Astrocyte (in vitro differentiated cells and primary cell): ENCODE measurements around the gene RNPS1. TPM values are rescaled to one million over a fixed set of nuclear protein-coding genes. Genes with fewer than 3 reads are reported as not detected.

Experiments
- DNase-seq: peaks from one replicate; pipeline ENCODE4 v3.0.0-alpha.2; 2010; ENCODE audit warnings: low read depth
- FAIRE-seq: peaks from 2 replicates; lab custom pipeline; 2011; peaks lifted over from hg19 to GRCh38; lab: Jason Lieb, UNC
- H2AFZ ChIP-seq: 2 replicates; pipeline ENCODE4 v1.6.0; 2012; ENCODE audit warnings: low read depth, low read length, inconsistent platforms
- H3K27ac ChIP-seq: 2 replicates; pipeline ENCODE4 v1.5.1; 2011; ENCODE audit warnings: low read depth, low read length, inconsistent platforms
- H3K27me3 ChIP-seq: 2 replicates; pipeline ENCODE4 v1.6.0; 2011; ENCODE audit warnings: low read length, inconsistent platforms; ENCODE audit not compliant: insufficient read depth
- H3K36me3 ChIP-seq: 2 replicates; pipeline ENCODE4 v1.5.1; 2011; ENCODE audit warnings: low read length, inconsistent platforms; ENCODE audit not compliant: insufficient read depth
- H3K4me1 ChIP-seq: 2 replicates; pipeline ENCODE4 v1.5.1; 2011; ENCODE audit warnings: low read length, inconsistent platforms; ENCODE audit not compliant: insufficient read depth
- H3K4me2 ChIP-seq: 2 replicates; pipeline ENCODE4 v1.6.0; 2012; ENCODE audit warnings: low read length, inconsistent platforms
- H3K4me3 ChIP-seq: 2 replicates; pipeline ENCODE4 v1.5.1; 2011; ENCODE audit warnings: low read depth, mild to moderate bottlenecking, low read length, inconsistent platforms; ENCODE audit not compliant: insufficient read depth
- H3K79me2 ChIP-seq: 2 replicates; pipeline ENCODE4 v1.6.0; 2012; ENCODE audit warnings: mild to moderate bottlenecking, low read length, inconsistent platforms; ENCODE audit not compliant: insufficient read depth
- H3K9ac ChIP-seq: 2 replicates; pipeline ENCODE4 v1.6.0; 2012; ENCODE audit warnings: mild to moderate bottlenecking, low read length, inconsistent platforms
- H3K9me3 ChIP-seq: 2 replicates; pipeline ENCODE4 v1.5.1; 2012; ENCODE audit warnings: low read depth, mild to moderate bottlenecking, low read length, inconsistent platforms; ENCODE audit not compliant: insufficient read depth
- H4K20me1 ChIP-seq: 2 replicates; pipeline ENCODE4 v1.6.0; 2012; ENCODE audit warnings: low read length, inconsistent platforms; ENCODE audit not compliant: insufficient read depth
- H3K27ac Mint-ChIP-seq: one replicate; pipeline ENCODE4 v1.8.0; 2021; ENCODE audit warnings: mild to moderate bottlenecking, mixed read lengths; ENCODE audit not compliant: unreplicated experiment
- H3K27me3 Mint-ChIP-seq: one replicate; pipeline ENCODE4 v1.8.0; 2021; ENCODE audit warnings: low read depth, mixed read lengths; ENCODE audit not compliant: unreplicated experiment
- H3K36me3 Mint-ChIP-seq: one replicate; pipeline ENCODE4 v1.8.0; 2021; ENCODE audit warnings: low read depth, mixed read lengths; ENCODE audit not compliant: unreplicated experiment
- H3K4me1 Mint-ChIP-seq: one replicate; pipeline ENCODE4 v1.8.0; 2021; ENCODE audit warnings: low read depth, mixed read lengths; ENCODE audit not compliant: unreplicated experiment
- H3K4me3 Mint-ChIP-seq: one replicate; pipeline ENCODE4 v1.8.0; 2021; ENCODE audit warnings: mild to moderate bottlenecking, moderate library complexity, mixed read lengths; ENCODE audit not compliant: unreplicated experiment
- H3K9me3 Mint-ChIP-seq: one replicate; pipeline ENCODE4 v1.8.0; 2021; ENCODE audit warnings: mild to moderate bottlenecking, mixed read lengths; ENCODE audit not compliant: unreplicated experiment
- CTCF ChIP-seq: IDR thresholded peaks from 2 replicates; pipeline ENCODE4 v1.5.1; 2011; ENCODE audit warnings: low read depth, mild to moderate bottlenecking, inconsistent platforms, low read length, moderate library complexity; ENCODE audit not compliant: insufficient read depth
- EZH2 ChIP-seq: IDR thresholded peaks from 2 replicates; pipeline ENCODE4 v1.6.1; 2012; ENCODE audit warnings: mild to moderate bottlenecking, low read length, inconsistent platforms; ENCODE audit not compliant: insufficient read depth
- total RNA-seq: library from RNA; stranded (reverse); gene quantifications from 2 replicates; pipeline ENCODE4 v1.2.1, GENCODE V29; 2021

RNPS1 gene
- total RNA-seq, 1 donor from 2014 or later, result 209 TPM

GRCh38 chr16:2206420-2206779 is 61.5 kb downstream of the RNPS1 start:
- FAIRE-seq, result no peak
- H3K27ac ChIP-seq, result no peak overlapping the region
- Mint-ChIP-seq H3K4me1 (peaks cover 4% of the 10 kb centered on the region), H3K9me3 (peaks cover 7% of the 10 kb centered on the region), H3K36me3 (peaks cover 4% of the 10 kb centered on the region), H3K27me3 (peaks cover 9% of the 10 kb centered on the region), H3K27ac (peak overlapping the region; percentile 4), H3K4me3 (peak overlapping the region; percentile 81)
- H3K36me3 ChIP-seq, result no peaks in the 10 kb centered on the region
- H3K4me1 ChIP-seq, result peaks cover 11% of the 10 kb centered on the region
- no peaks in the 10 kb centered on the region for H3K27me3 ChIP-seq
- peak overlapping the region; percentile 96 for H3K9ac ChIP-seq
- H3K9me3 ChIP-seq, result no peaks in the 10 kb centered on the region
- peak overlapping the region; percentile 100 for H3K4me2 ChIP-seq
- H2AFZ ChIP-seq, result no peak overlapping the region
- H3K79me2 ChIP-seq, result peaks cover 18% of the 10 kb centered on the region
- H3K4me3 ChIP-seq, result peak overlapping the region; percentile 81
- H4K20me1 ChIP-seq, result peaks cover 11% of the 10 kb centered on the region
- TF ChIP-seq CTCF, result no peak
- no peak for TF ChIP-seq EZH2
- no peak for DNase-seq

GRCh38 chr16:2205967-2206313 is 62.0 kb downstream of the RNPS1 start:
- Histone ChIP-seq H3K4me3 (peak overlapping the region; percentile 81), H3K9me3 (no peaks in the 10 kb centered on the region), H2AFZ (peak overlapping the region; percentile 96), H3K4me2 (peak overlapping the region; percentile 100), H3K4me1 (peaks cover 11% of the 10 kb centered on the region), H3K27me3 (no peaks in the 10 kb centered on the region), H3K27ac (peak overlapping the region; percentile 95), H4K20me1 (peaks cover 8% of the 10 kb centered on the region), H3K79me2 (peaks cover 18% of the 10 kb centered on the region), H3K36me3 (no peaks in the 10 kb centered on the region), H3K9ac (peak overlapping the region; percentile 96)
- TF ChIP-seq CTCF (no peak), EZH2 (no peak)
- Mint-ChIP-seq H3K4me3 (peak overlapping the region; percentile 81), H3K4me1 (peaks cover 4% of the 10 kb centered on the region), H3K27ac (peak overlapping the region; percentile 4), H3K9me3 (peaks cover 7% of the 10 kb centered on the region), H3K36me3 (peaks cover 4% of the 10 kb centered on the region), H3K27me3 (peaks cover 9% of the 10 kb centered on the region)
- DNase-seq, result no peak
- FAIRE-seq, result no peak

- H3K27me3 ChIP-seq, result no peaks in the 10 kb centered on the region
- peaks cover 7% of the 10 kb centered on the region for H3K9me3 Mint-ChIP-seq
- peaks cover 18% of the 10 kb centered on the region for H3K79me2 ChIP-seq
- H3K4me2 ChIP-seq, result peak within 1 kb of the TSS; percentile 100
- TF ChIP-seq CTCF (no peak), EZH2 (no peak)
- peak within 1 kb of the TSS; percentile 96 for H3K9ac ChIP-seq
- DNase-seq (peak; percentile 68), FAIRE-seq (no peak)
- H3K4me3 ChIP-seq, result peak within 1 kb of the TSS; percentile 81
- peaks cover 4% of the 10 kb centered on the region for H3K4me1 Mint-ChIP-seq
- H4K20me1 ChIP-seq, result peaks cover 2% of the 10 kb centered on the region
- peak within 1 kb of the TSS; percentile 95 for H3K27ac ChIP-seq
- H3K36me3 Mint-ChIP-seq, result peaks cover 4% of the 10 kb centered on the region
- no peaks in the 10 kb centered on the region for H3K9me3 ChIP-seq
- H3K4me3 Mint-ChIP-seq, result peak within 1 kb of the TSS; percentile 90
- H3K4me1 ChIP-seq, result peaks cover 11% of the 10 kb centered on the region
- no peaks in the 10 kb centered on the region for H3K36me3 ChIP-seq
- peak within 1 kb of the TSS; percentile 96 for H2AFZ ChIP-seq
- H3K27ac Mint-ChIP-seq, result peak within 1 kb of the TSS; percentile 4
- peaks cover 14% of the 10 kb centered on the region for H3K27me3 Mint-ChIP-seq
Measured at GRCh38 chr16:2205104-2205966, 62.6 kb downstream of the RNPS1 start, which contains the start of gene MLST8. Gene MLST8, plus strand, starts transcription at chr16:2205454. Its CDS starts 632 bp downstream, at chr16:2206086.
